ENCODE data around the gene SLC25A1. TPM values are rescaled to one million over a fixed set of nuclear protein-coding genes. Genes with fewer than 3 reads are reported as not detected.

Gene SLC25A1
- total and polyA plus RNA-seq, 2 of the 8 experiments (the other 6 are each of a cell fraction or from before 2014, with no cell fraction given): 110 to 148 TPM

- TF ChIP-seq RNF2 (IDR thresholded peaks at IDR 0.05; ENCODE audit: borderline replicate concordance, low read depth, low read length, missing control alignments, poor library complexity, severe bottlenecking) (no peak), CHD7 (IDR thresholded peaks at IDR 0.05; ENCODE audit: insufficient replicate concordance, low read length) (no peak), GABPA (IDR thresholded peaks at IDR 0.05; ENCODE audit: borderline replicate concordance, insufficient read depth, low read length) (no peak)
These were observed 27.8 kb upstream of the SLC25A1 start (continued) for GRCh38 chr22:19206287-19206686.

All from H1 (cell line).